Retinal pigment epithelial cell (primary cell): ENCODE results near the gene SYT1.

ENCODE experiments used
- DNase-seq: peaks from one replicate; pipeline ENCODE4 v3.0.0-alpha.2; 2010; ENCODE audit warnings: low read depth
- H3K4me3 ChIP-seq: 2 replicates; pipeline ENCODE4 v1.5.1; 2011; ENCODE audit warnings: mild to moderate bottlenecking, low read length, control low read depth, moderate library complexity
- CTCF ChIP-seq: conservative IDR thresholded peaks from 2 replicates; pipeline ENCODE4 v1.5.1; 2011; ENCODE audit warnings: low read depth, low read length, control low read depth, inconsistent platforms

SYT1 gene

GRCh38 chr12:79053394-79053793 lies 188.8 kb downstream of the SYT1 start:
- no peak overlapping the region for H3K4me3 ChIP-seq
- no peak for TF ChIP-seq CTCF
- DNase-seq, result no peak

- no peak overlapping the region for H3K4me3 ChIP-seq
- no peak for DNase-seq
- TF ChIP-seq CTCF, result no peak
These were observed 191.5 kb downstream of the SYT1 start for GRCh38 chr12:79055926-79056674.

GRCh38 chr12:79056775-79057174 lies 192.2 kb downstream of the SYT1 start:
- no peak for TF ChIP-seq CTCF
- DNase-seq, result no peak
- H3K4me3 ChIP-seq, result no peak overlapping the region

GRCh38 chr12:79057540-79057939 lies 193.0 kb downstream of the SYT1 start:
- no peak for DNase-seq
- no peak overlapping the region for H3K4me3 ChIP-seq
- no peak for TF ChIP-seq CTCF

- no peak for DNase-seq
- TF ChIP-seq CTCF, result no peak
These were observed 193.8 kb downstream of the SYT1 start for GRCh38 chr12:79058342-79058741.

GRCh38 chr12:79059557-79059956 lies 195.0 kb downstream of the SYT1 start:
- no peak for DNase-seq
- no peak for TF ChIP-seq CTCF

More at GRCh38 chr12:79058342-79058741, 193.8 kb downstream of the SYT1 start:
- H3K4me3 ChIP-seq, result no peak overlapping the region

GRCh38 chr12:79063258-79063657 lies 198.7 kb downstream of the SYT1 start:
- no peak for DNase-seq
- no peak overlapping the region for H3K4me3 ChIP-seq
- TF ChIP-seq CTCF, result no peak

More at GRCh38 chr12:79059557-79059956, 195.0 kb downstream of the SYT1 start:
- H3K4me3 ChIP-seq, result no peak overlapping the region
